ENCODE measurements around the gene FRMD4A.

- TF ChIP-seq CTCF (IDR thresholded peaks at IDR 0.05; ENCODE audit: low read length) (no peak), EZH2 (optimal IDR thresholded peaks at IDR 0.05; ENCODE audit: low read depth, low read length) (no peak)
These were observed 283.3 kb downstream of the FRMD4A start for GRCh38 chr10:14047431-14047830.

Data from MM.1S (cell line).